ENCODE data around the gene NOS1AP.

Gene NOS1AP

DNA sequence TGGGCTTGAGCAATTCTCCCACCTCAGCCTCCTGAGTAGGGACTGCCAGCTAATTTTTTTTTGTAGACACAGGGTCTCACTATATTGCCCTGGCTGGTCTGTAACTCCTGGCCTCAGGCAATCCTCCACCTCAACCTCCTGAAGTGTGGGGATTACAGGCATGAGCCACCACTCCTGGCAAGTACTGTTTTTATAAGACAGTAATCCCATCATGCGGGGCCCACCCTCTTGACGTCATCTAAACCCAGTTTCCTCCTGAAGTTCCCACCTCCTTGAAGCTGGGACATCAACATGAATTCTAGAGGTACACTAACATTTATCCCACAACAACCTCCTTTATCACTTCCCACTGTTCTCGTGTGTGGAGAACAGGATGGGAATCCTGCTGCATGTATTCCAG, 202.5 kb downstream of the NOS1AP start:
- no peak for DNase-seq

DNA sequence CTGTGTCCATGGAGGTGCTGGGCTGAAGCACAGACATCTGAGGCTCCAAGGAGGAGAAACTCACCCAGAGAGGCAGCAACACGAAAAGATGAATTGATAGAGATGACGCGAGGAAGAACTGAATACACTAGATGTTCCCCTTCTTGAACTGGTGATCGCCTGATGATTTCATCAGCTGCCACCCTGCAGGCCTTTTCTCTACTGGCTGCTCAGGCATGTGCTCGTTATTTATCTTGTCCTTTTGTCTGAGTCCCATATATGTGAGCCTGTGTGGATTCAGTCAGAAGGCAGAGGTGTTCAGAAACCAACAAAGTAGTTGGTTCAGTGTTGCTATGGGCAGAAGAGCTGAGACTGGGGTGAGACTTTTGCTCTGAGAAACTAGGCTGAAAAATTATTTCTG, 202.9 kb downstream of the NOS1AP start:
- DNase-seq: no peak

DNA sequence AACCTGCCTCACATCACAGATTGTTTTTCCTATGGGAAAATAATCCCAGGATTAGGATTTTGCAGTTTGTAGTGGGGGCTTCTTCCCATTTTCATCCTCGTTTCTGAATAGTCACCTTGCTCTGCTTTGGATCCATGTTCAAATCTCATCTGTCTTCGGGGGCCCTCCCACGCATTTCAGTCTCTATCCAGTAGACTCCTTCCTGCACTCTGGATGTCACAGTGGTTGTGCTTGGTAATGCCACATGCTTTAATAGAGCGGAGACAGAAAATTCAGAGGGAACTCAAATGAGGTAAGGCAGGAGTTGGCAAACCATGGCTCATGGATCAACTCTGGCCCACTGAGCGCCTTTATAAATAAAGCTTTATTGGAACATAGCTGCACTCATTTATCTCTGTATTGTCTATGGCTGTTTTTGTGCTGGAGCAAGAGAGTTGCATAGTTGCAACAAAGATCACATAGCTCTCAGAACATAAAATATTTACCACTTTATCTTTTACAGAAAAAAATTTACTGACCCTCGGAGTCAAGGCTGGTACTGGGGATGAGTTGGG, 206.2 kb downstream of the NOS1AP start:
- DNase-seq: no peak

DNA sequence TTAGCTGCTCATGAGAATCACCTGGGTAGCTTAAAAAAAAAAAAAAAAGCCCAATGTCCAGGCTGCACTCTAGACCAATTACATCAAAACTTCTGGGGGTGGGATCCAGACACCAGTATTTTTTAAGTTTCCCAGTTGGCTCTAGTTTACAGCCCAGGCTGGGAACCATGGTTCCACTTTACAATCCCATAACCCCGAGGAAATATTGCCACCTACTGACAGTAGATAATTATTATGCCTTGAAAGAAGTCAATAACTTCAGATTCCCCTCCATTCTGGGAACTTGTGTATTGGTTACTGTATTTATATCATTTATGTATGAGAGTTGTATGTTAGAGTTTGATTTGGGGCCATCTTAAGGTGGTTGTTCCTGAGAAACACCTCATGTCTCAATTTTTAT, 207.0 kb downstream of the NOS1AP start:
- DNase-seq: no peak

DNA sequence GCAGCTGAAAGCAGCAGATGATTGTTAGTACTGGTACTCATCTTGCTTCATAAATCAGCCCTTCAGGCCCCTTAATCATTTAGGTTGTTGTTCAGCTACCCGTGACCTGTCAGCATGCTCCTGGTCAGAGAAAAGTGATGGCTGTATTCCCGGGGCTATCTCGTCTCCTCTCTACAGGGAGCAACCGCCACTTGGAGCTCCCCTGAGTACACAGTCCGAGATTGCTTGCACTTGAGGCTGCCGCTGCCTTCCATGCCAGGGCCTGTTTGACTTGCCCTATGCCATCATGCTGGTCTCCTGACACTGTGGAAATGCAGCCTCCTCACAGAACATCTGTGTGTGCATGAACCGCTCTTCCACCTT, 209.6 kb downstream of the NOS1AP start:
- DNase-seq: no peak

DNA sequence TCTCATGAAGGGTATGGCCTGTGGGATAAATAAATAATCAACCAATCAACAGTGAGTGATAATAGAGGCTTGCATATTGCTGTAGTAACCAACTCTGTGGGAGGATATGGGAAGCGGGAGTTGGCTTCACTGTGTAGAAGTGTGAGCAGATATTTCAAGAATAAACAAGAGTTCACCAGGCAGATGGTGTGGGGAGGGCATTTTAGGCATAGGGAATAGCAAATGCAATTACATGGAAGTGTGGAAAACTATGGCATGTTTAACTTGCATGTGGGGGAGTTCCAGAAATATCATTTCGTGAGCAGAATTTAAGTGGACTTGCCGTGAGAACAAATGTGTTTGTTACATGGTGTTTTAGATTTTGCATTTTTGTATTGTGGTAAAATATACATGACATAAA, 211.9 kb downstream of the NOS1AP start:
- DNase-seq: no peak

DNA sequence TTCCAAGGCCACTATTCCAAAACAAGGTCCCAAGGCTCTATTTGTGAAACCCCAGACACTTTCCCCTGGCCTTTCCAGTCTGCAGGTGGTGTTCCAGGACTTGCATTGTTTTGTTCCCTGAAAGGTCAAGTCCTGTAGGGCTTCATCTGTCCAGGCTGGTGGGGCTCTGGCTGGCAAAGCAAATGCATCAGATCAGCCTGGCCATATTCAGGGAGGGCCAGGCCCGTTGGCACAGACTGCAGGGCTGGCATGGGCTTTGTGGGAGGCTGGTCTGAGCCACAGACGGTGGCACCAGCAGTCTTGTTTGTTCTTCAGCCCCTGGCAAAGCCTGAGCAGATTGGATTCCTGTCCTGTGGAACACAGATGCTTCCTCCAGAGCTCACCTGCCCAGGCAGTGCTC, 214.2 kb downstream of the NOS1AP start:
- DNase-seq: no peak

DNA sequence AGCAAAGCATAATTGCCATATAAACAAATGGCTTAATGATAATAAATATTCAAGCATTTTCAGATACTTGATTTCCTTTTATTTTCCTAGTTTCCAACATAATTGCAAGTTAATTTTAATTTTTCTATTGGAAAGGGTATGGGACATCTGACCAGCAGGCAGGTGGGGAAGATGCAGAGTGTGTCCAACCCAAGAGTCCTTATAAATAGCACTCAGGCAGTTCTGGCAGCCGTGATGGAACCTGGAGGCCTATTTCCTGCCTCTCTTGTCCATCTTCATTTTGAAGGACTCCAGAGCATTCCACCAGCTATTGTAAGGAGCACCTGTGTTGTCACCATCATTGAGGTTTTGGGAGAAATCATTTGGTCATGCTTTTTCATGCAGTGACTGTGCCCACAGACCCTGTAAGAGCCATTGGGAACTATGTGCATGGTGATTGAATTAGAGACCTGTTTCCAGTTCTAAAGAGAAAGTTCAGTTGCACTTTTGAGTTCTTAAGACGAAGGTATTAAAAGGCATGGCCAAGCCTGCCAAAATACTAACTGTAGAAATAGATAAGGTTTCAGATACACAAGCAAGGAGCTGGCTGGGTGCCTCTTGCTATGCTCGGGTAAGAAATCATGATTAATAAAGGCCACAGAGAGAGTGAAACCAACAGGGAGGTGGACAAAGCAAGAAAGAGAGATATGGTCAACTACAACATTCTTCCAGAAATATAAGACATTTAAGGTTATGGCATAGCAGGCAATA, 214.9 kb downstream of the NOS1AP start:
- DNase-seq: no peak

DNA sequence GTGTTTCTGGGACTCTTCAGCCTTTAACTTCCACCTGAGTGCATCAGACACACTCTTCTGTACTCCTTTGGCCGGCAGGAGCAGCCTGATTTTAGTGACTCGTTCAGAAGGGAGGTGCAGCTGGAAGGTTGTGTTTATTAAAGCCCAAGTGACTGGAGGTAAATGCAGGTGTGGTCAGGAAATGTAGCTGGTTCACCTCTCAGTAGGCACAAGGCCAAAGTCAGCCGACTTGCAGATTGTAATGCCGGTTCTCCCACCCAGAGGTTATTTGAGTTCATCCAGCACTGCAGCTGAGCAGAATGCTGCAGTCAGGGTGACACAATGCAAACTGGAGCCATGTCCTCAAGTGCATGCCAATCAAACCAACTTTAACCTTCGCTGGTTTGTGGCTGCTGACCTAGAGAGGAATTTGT, 215.7 kb downstream of the NOS1AP start:
- DNase-seq: no peak

DNA sequence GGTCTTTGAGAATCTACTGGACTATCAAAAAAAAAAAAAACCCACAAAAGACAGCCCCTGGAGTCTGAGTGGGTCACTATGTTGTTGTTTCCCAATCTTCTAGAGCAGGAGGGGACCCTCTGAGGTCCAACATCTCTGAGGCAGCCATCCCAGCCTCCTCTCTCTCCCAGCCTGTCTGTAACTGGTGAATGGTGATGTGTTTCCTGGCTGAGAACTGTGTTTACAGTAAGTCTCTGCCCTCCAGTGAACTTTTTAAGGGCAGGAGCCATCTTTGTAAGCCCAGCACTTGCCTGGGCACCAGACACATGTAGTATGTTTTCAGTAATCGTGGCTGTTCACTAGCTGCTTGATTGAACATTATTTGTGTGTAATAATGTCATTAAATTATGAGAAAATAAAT, 221.5 kb downstream of the NOS1AP start:
- DNase-seq: no peak

DNA sequence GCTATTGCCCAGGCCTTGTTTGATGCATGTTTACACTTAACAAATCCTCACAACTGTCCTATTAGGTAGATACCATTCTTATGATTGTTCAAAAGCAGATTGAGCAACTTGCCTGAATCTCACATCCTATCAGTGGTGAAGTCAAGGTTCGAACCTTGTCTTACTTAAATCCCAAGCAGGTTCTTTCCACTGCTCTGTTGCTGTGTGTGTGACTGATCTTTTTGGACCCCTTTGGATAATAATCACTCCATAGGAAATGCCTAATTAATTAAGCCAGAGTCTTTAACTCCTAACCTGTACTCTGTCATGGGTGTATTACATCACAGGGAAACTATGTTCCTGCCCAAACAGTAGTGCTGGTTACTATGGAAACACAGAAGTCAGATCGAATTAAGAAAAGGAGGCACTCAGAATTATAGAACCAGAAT, 222.9 kb downstream of the NOS1AP start:
- no peak for DNase-seq

DNA sequence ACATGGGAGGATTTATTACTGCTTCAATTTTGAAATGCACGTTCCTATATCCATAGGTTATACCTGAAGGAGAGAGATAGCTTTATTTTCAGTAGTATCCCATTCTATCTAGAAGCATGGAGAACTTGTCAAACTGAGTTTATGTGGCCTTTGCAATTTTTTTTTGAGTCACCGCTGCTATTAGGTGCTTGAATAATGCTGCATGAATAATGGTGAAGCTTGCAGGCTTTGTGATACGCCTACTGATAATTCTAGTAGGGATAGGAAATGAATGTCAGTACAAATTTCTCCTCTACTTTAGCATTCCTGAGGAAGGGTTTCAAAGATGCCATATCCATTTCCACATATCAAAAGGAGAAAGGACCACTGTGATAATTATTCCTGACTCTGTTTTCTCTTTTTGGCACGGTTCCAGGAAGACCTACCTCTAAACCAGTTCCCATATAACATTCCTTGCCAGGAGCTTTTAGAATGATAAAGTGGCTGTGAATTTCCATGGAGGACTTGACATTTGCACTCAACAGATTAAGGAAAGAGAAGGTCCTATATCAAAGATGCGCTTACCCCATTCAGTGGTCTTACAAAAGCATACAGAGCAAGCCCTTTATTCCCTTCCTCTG, 223.7 kb downstream of the NOS1AP start:
- DNase-seq: no peak

DNA sequence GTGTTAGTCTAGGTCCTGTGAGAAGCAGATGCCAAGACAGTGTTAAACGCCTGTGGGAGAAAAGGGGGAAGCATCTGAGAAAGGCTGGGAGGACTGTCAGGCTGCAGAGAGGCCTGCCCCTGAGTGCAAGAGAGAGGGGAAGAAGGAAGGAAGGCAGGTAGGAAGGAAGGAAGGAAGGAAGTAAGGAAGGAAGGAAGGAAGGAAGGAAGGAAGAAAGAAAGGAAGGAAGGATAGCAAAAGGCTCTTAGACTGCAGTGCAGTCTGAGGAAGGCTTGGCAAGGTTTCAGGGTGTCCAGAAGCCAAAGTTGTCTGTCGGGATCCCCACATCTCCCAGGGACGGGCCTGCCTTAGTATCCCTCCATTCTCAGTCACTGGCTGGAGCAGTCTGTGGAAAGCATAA, 224.5 kb downstream of the NOS1AP start:
- DNase-seq: no peak

DNA sequence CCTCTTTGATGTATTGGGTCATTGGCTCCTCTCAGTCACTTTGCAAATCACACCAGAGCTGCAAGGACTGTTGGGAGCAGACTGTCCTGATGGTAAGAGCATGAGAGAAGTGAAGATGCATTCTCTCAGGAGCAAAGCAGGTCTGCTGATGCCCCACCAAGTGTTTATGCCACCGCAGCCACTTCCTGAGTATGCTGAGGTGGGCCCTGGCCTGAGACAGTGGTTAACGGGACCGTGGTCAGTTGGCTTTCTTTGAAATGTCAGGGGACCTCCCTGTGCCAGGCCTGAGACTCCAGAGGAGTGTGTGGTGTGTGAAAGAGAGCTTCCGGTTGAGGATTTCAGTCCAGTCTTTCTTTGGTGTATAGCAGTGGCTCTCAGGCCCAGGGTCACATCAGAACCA, 227.7 kb downstream of the NOS1AP start:
- no peak for DNase-seq

DNA sequence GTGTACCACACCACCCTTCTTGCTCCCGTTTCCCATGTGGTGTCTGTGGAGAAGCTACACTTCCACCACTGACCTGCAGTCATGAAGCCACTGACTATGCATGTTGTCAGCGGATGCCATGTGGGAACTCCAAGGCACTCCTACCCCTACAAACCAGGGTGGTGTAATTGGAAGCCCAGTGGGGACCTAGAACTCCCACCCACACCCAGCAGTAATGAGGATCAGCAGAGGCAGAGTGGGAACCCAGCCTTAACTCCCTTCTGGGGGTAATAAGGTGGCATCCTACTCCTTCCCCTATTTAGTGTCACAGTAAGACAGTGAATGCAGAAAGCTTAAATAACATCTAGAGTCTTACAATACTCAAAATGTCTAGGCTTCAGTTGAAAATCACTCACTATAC, 228.8 kb downstream of the NOS1AP start:
- no peak for DNase-seq

DNA sequence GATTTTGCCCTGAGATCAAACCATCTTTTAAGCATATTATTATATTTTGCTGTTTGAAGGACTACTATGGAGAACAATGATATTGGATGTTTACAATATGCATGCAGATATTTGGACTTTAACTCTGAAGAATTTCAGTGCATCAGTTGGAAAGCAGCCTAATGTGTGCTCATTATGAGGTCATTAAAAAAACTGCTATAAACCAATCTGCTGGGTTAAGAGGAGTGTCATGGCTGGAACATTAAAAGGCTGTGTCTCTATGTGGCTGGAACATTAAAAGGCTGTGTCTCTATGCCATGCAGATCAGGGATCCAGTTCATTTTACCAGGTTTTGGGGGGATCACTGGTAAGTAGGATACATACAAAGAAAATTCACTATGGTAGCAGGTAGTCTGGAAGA, 229.5 kb downstream of the NOS1AP start:
- no peak for DNase-seq

DNA sequence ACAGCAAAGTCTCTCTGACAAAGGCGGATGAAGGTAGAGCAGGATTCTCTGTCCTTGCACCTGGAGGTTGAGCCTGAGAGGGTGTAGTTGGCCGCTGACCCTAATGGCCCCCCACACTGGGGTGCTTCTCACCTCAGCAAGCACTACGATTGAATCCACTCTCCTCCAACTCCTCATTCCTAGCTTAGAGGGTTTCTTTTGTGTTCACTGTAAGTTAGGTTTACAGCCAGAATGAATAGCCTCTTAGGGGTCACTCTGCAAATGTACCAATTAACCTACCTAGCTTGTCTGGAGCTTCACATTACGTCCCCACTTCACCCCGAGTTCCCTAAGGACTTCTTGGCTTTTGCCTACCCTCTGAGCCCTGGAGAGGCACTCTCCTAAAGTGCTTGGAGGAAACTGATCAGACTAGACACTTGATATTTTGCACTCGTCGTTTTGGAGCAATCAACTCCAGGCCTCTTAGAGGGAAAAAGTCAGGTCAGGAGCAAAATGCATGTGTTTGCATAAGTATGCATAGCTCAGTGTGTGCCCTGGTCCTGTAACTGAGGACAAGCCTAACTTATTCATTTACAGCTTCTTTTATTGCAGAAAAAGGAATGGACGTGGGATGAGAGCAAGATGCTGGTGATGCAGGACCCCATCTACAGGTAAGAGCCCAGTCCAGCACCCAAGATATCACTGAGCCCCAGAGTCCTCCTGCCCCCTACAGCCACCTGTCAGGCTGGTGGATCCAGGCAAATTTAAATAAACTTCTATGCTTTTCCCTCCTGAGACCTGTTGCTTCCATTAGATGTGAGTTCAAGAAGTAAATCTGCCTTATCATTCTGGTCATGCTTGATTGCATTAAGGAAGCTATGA, 230.8 kb downstream of the NOS1AP start:
- DNase-seq: no peak

DNA sequence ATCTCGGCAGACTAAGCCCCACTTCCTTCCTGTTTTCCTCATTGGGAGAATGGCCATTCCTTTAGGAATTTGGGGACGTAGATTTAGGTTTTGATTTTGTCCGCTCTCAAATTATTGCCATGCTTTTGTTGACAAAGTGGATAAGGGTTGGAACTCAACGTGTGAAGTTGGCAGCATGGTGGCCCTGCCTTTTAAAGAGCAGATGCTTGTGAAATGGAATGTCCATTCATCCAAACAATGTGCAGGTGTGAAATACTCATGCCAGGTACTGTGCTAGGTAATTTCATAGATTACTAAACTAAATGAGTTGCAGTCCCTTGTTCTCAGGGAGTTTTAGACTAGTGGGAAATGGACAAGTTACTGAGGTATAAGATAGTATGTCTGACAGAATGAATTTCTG, 232.2 kb downstream of the NOS1AP start:
- DNase-seq: no peak

DNA sequence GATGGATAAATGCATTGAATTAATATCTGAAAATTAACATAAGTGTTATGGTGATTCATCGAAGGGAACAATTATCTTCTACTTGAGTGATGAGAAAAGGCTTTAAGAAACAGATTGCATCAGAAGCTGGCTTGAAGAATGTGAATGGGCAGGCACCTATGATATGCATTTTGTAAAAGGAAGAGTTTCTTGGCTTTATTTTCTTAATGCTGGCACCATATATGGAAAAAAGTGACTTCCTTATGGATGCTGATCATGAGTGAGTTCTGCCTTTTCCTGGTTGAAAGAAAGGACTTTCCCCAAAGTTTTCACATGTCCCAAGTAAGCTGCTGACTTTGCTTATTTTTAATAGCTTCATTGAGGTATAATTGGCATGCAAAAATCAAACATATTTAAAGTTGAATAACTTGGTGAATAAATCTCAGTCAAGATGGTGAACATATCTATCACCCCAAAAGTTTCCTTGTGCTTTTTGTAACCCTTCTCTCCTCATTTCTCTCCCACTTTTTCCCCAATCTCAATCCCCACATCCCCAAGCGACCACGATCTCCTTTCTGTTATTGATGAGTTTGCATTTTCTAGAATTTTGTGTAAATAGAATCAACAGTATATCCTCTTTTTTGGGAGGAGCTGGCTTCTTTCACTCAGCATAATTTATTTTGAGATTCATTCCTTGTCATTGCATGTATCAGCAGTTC, 233.0 kb downstream of the NOS1AP start:
- no peak for DNase-seq

DNA sequence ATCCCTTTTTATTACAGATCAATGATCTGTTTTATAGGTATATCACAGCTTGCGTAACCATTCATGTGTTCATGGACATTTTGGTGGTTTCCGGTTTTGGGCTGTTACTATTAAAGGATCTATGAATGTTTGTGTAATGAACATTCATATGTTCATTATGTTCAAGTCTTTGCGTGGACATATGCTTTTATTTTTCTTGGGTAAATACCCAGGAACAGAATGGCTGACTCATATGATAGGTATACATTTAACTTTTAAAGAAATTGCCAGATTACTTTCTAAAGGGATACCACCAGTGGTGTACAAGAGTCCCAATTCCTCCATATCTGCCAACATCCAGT, 233.5 kb downstream of the NOS1AP start:
- no peak for DNase-seq

DNA sequence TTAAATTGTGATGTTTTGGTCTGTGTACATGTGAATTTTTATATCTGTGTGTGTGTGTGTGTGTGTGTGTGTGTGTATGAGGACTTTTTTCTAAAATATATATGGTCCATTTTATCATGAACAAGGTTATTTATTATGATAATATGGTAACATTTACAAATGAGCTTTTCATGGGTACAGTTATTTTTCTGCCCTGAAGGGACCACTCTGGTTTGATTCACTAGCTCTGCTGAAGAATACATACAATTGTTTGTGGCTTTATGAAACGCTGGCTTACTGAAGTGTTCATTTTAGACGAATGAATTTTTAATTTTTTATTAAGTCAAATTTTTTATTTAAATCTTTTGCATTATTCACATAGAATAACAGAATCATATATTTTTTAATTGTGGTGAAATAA, 235.2 kb downstream of the NOS1AP start:
- no peak for DNase-seq

DNA sequence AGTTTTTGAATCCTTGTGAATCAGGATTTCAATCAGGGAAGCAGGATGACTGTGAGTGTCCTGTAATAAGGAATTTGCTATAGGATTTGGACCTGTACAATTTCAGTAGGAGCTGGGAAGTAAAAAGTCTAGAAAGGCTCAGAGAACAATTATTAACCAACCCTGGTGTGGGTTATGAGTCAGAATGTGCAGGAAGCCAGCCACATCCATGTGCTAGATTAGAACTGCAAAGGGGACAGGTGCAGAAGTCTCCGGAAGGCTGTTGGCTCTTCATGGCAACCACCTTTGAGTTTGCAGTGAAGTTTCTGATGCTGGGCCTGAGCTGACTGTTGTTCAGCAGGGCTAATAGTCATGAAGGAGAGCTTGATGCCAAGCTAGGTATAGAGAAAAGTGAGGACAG, 236.5 kb downstream of the NOS1AP start:
- DNase-seq: no peak

DNA sequence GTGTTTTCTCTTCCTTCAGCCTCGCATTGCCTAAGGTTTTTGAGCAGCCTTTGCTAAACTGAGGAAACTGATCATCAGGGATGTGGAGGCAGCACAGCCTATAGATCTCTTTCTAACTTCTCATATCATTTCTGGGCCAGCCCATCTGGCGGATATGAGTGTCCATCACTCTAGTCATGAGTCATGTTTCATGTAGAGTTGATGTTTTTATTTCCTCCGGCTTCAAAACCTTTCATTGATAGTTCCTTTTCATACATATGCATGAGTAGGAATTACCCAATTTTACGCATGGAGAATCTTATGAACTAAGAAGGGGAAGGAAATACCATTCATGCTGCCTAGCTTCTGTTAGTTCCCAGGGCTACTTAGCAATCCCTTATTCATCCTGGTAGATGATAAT, 240.8 kb downstream of the NOS1AP start:
- no peak for DNase-seq
